Upper lobe of left lung (tissue), 4 donors: Measurements from ENCODE around the gene PRR11.

ENCODE experiments used
- CTCF ChIP-seq, 6 experiments: fragments of 450-650 bp in 4 of 6; fragments of 200-600 bp in 2 of 6; sonication (generic) in 2 of 6; IDR thresholded peaks; one replicate each; pipeline ENCODE4 v1.5.1; 2016 to 2019; ENCODE audit warnings: antibody characterized with exemption in 6 of 6
- POLR2A ChIP-seq, 4 donors: fragments of 450-650 bp; IDR thresholded peaks; one replicate each; pipeline ENCODE4 v1.5.1; 2016 to 2017; ENCODE audit warnings: antibody characterized with exemption in 4 of 4, mild to moderate bottlenecking in 2 of 4
- POLR2AphosphoS5 ChIP-seq, 2 donors: sonication (generic); formaldehyde crosslinking; IDR thresholded peaks; one replicate each; pipeline ENCODE4 v1.5.1; 2017; ENCODE audit warnings: antibody characterized with exemption in 2 of 2

GRCh38 chr17:59181481-59181880 lies 25.9 kb downstream of the PRR11 start:
- TF ChIP-seq POLR2A (IDR thresholded peaks at IDR 0.05) (no peak), POLR2AphosphoS5 (IDR thresholded peaks at IDR 0.05) (no peak), CTCF (IDR thresholded peaks at IDR 0.05) (no peak)
